Gastroesophageal sphincter (tissue), 4 donors: ENCODE data around the gene GBA2. TPM values are rescaled to one million over a fixed set of nuclear protein-coding genes. Genes with fewer than 3 reads are reported as not detected.

Experiments used
- ATAC-seq: fragments of 150-250 bp; one replicate; pipeline ENCODE4 v1.9.1; 2016; ENCODE audit warnings: mild to moderate bottlenecking, moderate library complexity
- H3K27ac ChIP-seq, 4 donors: fragments of 200-600 bp; sonication (generic) in 3 of 4; 1 replicate in 3 of 4; 2 replicates in 1 of 4; pipeline ENCODE4 v1.5.1; 2016 to 2019
- H3K27me3 ChIP-seq: fragments of 200-600 bp; sonication (generic); one replicate; pipeline ENCODE4 v1.5.1; 2019
- H3K36me3 ChIP-seq, 2 donors: fragments of 200-600 bp; sonication (generic); one replicate each; pipeline ENCODE4 v1.5.1; 2019; ENCODE audit warnings: control low read depth in 1 of 2
- H3K4me1 ChIP-seq, 3 donors: fragments of 200-600 bp; sonication (generic); 1 replicate in 2 of 3; 2 replicates in 1 of 3; pipeline ENCODE4 v1.5.1; 2016 to 2019; ENCODE audit warnings: control low read depth in 2 of 3
- H3K4me3 ChIP-seq, 2 donors: fragments of 200-600 bp; sonication (generic); one replicate each; pipeline ENCODE4 v1.5.1; 2019; ENCODE audit warnings: mild to moderate bottlenecking in 1 of 2, moderate library complexity in 1 of 2
- H3K9me3 ChIP-seq, 3 donors: fragments of 200-600 bp; sonication (generic); one replicate each; pipeline ENCODE4 v1.5.1; 2017 to 2019; ENCODE audit warnings: control low read depth in 2 of 3
- CTCF ChIP-seq, 4 experiments: fragments of 200-600 bp in 2 of 4; fragments of 450-650 bp in 2 of 4; sonication (generic) in 1 of 4; IDR thresholded peaks; one replicate each; pipeline ENCODE4 v1.5.1; 2017 to 2019; ENCODE audit warnings: antibody characterized with exemption in 4 of 4, mild to moderate bottlenecking in 2 of 4, moderate library complexity in 2 of 4
- EP300 ChIP-seq: sonication (generic); formaldehyde crosslinking; IDR thresholded peaks from one replicate; pipeline ENCODE4 v1.6.1; 2017; ENCODE audit warnings: antibody characterized with exemption, mild to moderate bottlenecking
- POLR2A ChIP-seq, 2 donors: fragments of 450-650 bp; IDR thresholded peaks; one replicate each; pipeline ENCODE4 v1.6.1; 2017; ENCODE audit warnings: antibody characterized with exemption in 2 of 2, mild to moderate bottlenecking in 2 of 2, moderate library complexity in 1 of 2
- POLR2AphosphoS5 ChIP-seq: sonication (generic); formaldehyde crosslinking; IDR thresholded peaks from one replicate; pipeline ENCODE4 v1.6.1; 2017; ENCODE audit warnings: antibody characterized with exemption
- WGBS, 2 donors: methylation state at CpG; one replicate each; pipeline ENCODE4 v1.1.5; 2018; ENCODE audit warnings: low coverage in 1 of 2; 5-methylcytosine and 5-hydroxymethylcytosine counted together
- small RNA-seq, 4 donors: library from RNA; depleted of rRNA; stranded (forward); fragments of <200 nt; gene quantifications; one replicate each; pipeline ENCODE3, GENCODE V24; 2016
- total RNA-seq, 4 donors: library from RNA; depleted of rRNA; stranded (reverse); fragments of >200 nt; gene quantifications; one replicate each; pipeline ENCODE4 v1.1.0, GENCODE V29; 2016

GBA2 gene
- total RNA-seq, 4 donors from 2014 or later: 35.3 to 81.1 (median 54.3) TPM

- 11 to 27% methylated on average over 2 to 11 of the region's 61 CpGs for WGBS, 2 donors
- H3K4me3 ChIP-seq: peak within 1 kb of the TSS; percentile 79 to 81
- H3K4me1 ChIP-seq: peaks cover 0 to 54% (median 0%) of the 10 kb centered on the region in 3 donors
- peak; percentile 99 for TF ChIP-seq POLR2A (IDR thresholded peaks at IDR 0.05)
- TF ChIP-seq POLR2AphosphoS5: peak; percentile 100
- peak in 1 of 4 experiments; percentile 10 for TF ChIP-seq CTCF (IDR thresholded peaks at IDR 0.05)
- no peak for TF ChIP-seq EP300
- peaks cover 0 to 38% of the 10 kb centered on the region in 2 donors for H3K36me3 ChIP-seq
- no peaks in the 10 kb centered on the region for H3K27me3 ChIP-seq
- peak; percentile 65 for ATAC-seq
- no peaks in the 10 kb centered on the region for H3K9me3 ChIP-seq
- peak within 1 kb of the TSS; percentile 96 to 99 (median 98) for H3K27ac ChIP-seq
Measured at GRCh38 chr9:35689542-35690293, 59.3 kb downstream of the GBA2 start, which contains the start of gene TPM2. Gene TPM2, minus strand, starts transcription at chr9:35689925. Its CDS starts 108 bp downstream, at chr9:35689817.

GRCh38 chr9:35688558-35689541, 60.2 kb downstream of the GBA2 start:
- peaks cover 0 to 47% of the 10 kb centered on the region in 2 donors for H3K36me3 ChIP-seq
- ATAC-seq: no peak
- no peaks in the 10 kb centered on the region for H3K27me3 ChIP-seq
- peak overlapping the region; percentile 79 to 81 for H3K4me3 ChIP-seq
- H3K9me3 ChIP-seq: no peaks in the 10 kb centered on the region
- H3K27ac ChIP-seq: peak overlapping the region; percentile 96 to 99 (median 98)
- peak in 1 of 2 donors; percentile 20 for TF ChIP-seq POLR2A (IDR thresholded peaks at IDR 0.05)
- TF ChIP-seq CTCF (IDR thresholded peaks at IDR 0.05): no peak
- TF ChIP-seq POLR2AphosphoS5: peak; percentile 56
- H3K4me1 ChIP-seq: peaks cover 0 to 55% (median 0%) of the 10 kb centered on the region in 3 donors
- 12 to 30% methylated on average over 6 to 11 of the region's 12 CpGs for WGBS, 2 donors

GRCh38 chr9:35687972-35688557, 61.0 kb downstream of the GBA2 start:
- Histone ChIP-seq H3K36me3 (peaks cover 0 to 55% of the 10 kb centered on the region in 2 donors), H3K4me3 (peak overlapping the region; percentile 79 to 81), H3K9me3 (no peaks in the 10 kb centered on the region), H3K27ac (peak overlapping the region; percentile 96 to 99 (median 98)), H3K27me3 (no peaks in the 10 kb centered on the region), H3K4me1 (peaks cover 0 to 61% (median 0%) of the 10 kb centered on the region in 3 donors)
- peak in 1 of 2 donors; percentile 9 for TF ChIP-seq POLR2A (IDR thresholded peaks at IDR 0.05)
- TF ChIP-seq CTCF (IDR thresholded peaks at IDR 0.05): no peak
- peak; percentile 64 for TF ChIP-seq POLR2AphosphoS5
- no peak for TF ChIP-seq EP300
- ATAC-seq: no peak
- 49 to 50% methylated on average over 1 to 2 of the region's 2 CpGs for WGBS, 2 donors

- no peaks in the 10 kb centered on the region for H3K9me3 ChIP-seq
- H3K27me3 ChIP-seq: no peaks in the 10 kb centered on the region
- peaks cover 0 to 63% of the 10 kb centered on the region in 2 donors for H3K36me3 ChIP-seq
- no peak for ATAC-seq
- 28 to 46% methylated on average over 2 of the region's 2 CpGs for WGBS, 2 donors
- peaks cover 0 to 61% (median 0%) of the 10 kb centered on the region in 3 donors for H3K4me1 ChIP-seq
- peak overlapping the region; percentile 96 to 99 (median 98) for H3K27ac ChIP-seq
- H3K4me3 ChIP-seq: peak overlapping the region; percentile 79 to 81
- TF ChIP-seq POLR2A (IDR thresholded peaks at IDR 0.05) (peak in 1 of 2 donors; percentile 19), EP300 (no peak), CTCF (IDR thresholded peaks at IDR 0.05) (peak in 1 of 4 experiments; percentile 10), POLR2AphosphoS5 (peak; percentile 9)
Measured at GRCh38 chr9:35687306-35687705, 61.7 kb downstream of the GBA2 start.

Small RNA genes within 50 kb of the gene (small RNA-seq; reads per million reads assigned to genes)
- gene MIR6853: 0 to 0.62 (median 0.06) reads per million in 4 donors

Other genes starting within 250 kb of the GBA2 start
- gene TESK1, start 144.0 kb downstream of the GBA2 start, total RNA-seq: 10 to 100 TPM; 38.2 to 77.1 (median 40.2) TPM
- 1 to 10 TPM; 1.0 to 2.0 (median 1.5) TPM for gene CD72, start 130.8 kb downstream of the GBA2 start, total RNA-seq
- gene SIT1, start 98.3 kb downstream of the GBA2 start, total RNA-seq: 1 to 10 TPM in 3 of 4 donors, not detected in 1; 1.2 to 1.6 (median 1.6) TPM
- gene RMRP, start 91.2 kb downstream of the GBA2 start, total RNA-seq: 1,000 to 10,000 TPM; 1,650 to 4,855 (median 3,807) TPM
- gene CCDC107, start 90.9 kb downstream of the GBA2 start, total RNA-seq: 10 to 100 TPM; 61.9 to 94.2 (median 87.0) TPM
- gene ARHGEF39, start 84.0 kb downstream of the GBA2 start, total RNA-seq: 1 to 10 TPM in 2 of 4 donors, under 1 TPM in 2; 0.52 to 2.2 (median 0.81) TPM
- 1 to 10 TPM in 1 of 4 donors, not detected in 3; 3.9 TPM for gene CA9, start 75.3 kb downstream of the GBA2 start, total RNA-seq
- gene TPM2, start 59.3 kb downstream of the GBA2 start, total RNA-seq: over 10,000 TPM in 3 of 4 donors, 1,000 to 10,000 TPM in 1; 7,572 to 13,568 (median 12,084) TPM
- gene TLN1, start 17.0 kb downstream of the GBA2 start, total RNA-seq: 1,000 to 10,000 TPM in 3 of 4 donors, 100 to 1,000 TPM in 1; 888 to 1,583 (median 1,047) TPM
- 100 to 1,000 TPM in 1 of 4 donors, 10 to 100 TPM in 3; 75.0 to 104 (median 83.7) TPM for gene CREB3, start 16.6 kb downstream of the GBA2 start, total RNA-seq
- 10 to 100 TPM; 19.7 to 34.4 (median 23.4) TPM for gene RGP1, start 59 bp upstream of the GBA2 start, total RNA-seq
- gene MSMP, start 5.0 kb upstream of the GBA2 start, total RNA-seq: 1 to 10 TPM in 1 of 4 donors, not detected in 3; 2.0 TPM
- 10 to 100 TPM; 12.7 to 39.3 (median 34.5) TPM for gene NPR2, start 42.4 kb upstream of the GBA2 start, total RNA-seq
- gene SPAG8, start 63.0 kb upstream of the GBA2 start, total RNA-seq: 1 to 10 TPM in 3 of 4 donors, under 1 TPM in 1; 0.81 to 2.1 (median 1.4) TPM
- 10 to 100 TPM; 12.7 to 29.4 (median 18.7) TPM for gene HINT2, start 65.8 kb upstream of the GBA2 start, total RNA-seq
- not detected for gene FAM221B, start 79.5 kb upstream of the GBA2 start, total RNA-seq
- 10 to 100 TPM; 11.7 to 23.8 (median 18.6) TPM for gene TMEM8B, start 80.0 kb upstream of the GBA2 start, total RNA-seq
- gene OR13J1, start 121.2 kb upstream of the GBA2 start, total RNA-seq: not detected
- 10 to 100 TPM in 3 of 4 donors, 1 to 10 TPM in 1; 4.0 to 32.7 (median 17.0) TPM for gene HRCT1, start 157.0 kb upstream of the GBA2 start, total RNA-seq
- 1 to 10 TPM in 3 of 4 donors, under 1 TPM in 1; 0.62 to 5.5 (median 2.6) TPM for gene SPAAR, start 160.3 kb upstream of the GBA2 start, total RNA-seq
- not detected for gene OR2S2, start 208.9 kb upstream of the GBA2 start, total RNA-seq